HG02981 (cell line): Measurements from ENCODE around the gene KLHDC3.

ENCODE experiments used
- ATAC-seq: cut with Tn5 transposase; IDR thresholded peaks from one replicate; pipeline ENCODE4 v1.9.1; 2021; ENCODE audit warnings: mild to moderate bottlenecking, moderate library complexity; ENCODE audit not compliant: unreplicated experiment

KLHDC3 gene

DNA sequence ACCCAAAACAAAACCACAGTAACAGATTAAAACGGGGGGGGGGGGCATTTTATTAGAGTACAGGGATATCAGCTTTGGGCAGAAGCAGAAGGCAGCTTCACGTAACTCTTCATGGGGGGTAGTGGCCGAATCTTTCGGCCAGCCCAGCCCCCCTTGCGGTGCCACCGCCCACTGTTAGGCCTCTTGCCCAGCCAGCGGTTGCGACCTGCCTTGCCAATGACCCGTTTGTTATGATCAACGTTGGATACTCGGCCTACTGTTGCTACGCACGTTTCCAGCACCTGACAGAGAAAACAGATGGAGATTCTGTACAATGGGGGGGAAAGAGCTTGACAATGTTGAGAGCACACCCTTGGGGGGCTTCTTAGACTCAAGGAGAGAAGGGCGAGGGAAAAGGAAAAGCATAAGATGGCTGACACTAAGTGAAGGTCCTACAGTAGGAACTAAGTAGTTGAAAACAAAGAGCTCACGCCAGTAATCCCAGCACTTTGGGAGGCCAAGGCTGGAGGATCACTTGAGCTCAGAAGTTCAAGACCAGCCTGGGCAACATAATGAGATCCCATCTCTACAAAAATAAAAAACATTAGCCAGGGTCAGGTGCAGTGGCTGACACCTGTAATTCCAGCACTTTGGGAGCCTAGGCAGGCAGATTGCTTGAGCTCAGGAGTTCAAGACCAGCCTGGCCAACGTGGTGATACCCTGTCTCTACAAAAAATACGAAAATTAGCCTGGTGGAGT lies 40.3 kb downstream of the KLHDC3 start:
- no peak for ATAC-seq

DNA sequence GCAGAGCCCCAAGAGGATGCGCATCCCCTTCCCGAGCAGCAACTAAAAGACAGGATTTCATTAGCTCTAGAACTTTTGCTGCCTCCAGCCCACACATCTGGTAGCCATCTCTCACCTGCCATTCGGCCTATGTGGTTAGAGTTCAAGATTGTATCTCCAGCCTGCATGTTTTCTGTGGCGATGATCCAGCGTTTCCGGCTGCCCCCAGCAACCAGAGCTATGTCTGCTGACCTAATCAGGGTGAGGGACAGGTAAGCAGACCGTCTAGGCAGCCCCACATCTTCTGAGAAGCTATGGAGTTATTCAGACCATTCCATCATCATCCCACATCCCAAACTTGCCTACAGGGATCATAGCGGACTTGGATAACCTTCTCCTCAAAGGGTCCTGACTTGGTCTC lies 41.9 kb downstream of the KLHDC3 start:
- no peak for ATAC-seq

DNA sequence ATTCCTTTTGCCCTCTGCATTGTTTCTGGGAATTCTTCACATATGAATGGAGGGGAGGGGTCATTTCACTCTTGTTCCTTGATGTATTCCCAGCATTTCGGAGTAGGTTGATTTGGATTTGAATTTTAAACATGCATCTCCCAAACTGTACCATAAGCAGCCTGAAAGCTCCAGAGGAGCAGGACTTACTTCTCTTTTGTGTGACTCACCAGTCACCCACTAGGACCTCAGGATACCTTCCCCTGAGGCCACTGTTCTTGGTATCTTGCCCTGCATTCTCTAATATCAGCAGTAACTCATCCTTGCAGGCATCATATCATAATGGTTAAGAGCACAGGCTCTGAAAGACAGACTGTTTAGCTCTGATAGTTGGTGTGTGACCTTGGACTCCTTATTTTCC lies 44.5 kb downstream of the KLHDC3 start:
- ATAC-seq, result no peak

DNA sequence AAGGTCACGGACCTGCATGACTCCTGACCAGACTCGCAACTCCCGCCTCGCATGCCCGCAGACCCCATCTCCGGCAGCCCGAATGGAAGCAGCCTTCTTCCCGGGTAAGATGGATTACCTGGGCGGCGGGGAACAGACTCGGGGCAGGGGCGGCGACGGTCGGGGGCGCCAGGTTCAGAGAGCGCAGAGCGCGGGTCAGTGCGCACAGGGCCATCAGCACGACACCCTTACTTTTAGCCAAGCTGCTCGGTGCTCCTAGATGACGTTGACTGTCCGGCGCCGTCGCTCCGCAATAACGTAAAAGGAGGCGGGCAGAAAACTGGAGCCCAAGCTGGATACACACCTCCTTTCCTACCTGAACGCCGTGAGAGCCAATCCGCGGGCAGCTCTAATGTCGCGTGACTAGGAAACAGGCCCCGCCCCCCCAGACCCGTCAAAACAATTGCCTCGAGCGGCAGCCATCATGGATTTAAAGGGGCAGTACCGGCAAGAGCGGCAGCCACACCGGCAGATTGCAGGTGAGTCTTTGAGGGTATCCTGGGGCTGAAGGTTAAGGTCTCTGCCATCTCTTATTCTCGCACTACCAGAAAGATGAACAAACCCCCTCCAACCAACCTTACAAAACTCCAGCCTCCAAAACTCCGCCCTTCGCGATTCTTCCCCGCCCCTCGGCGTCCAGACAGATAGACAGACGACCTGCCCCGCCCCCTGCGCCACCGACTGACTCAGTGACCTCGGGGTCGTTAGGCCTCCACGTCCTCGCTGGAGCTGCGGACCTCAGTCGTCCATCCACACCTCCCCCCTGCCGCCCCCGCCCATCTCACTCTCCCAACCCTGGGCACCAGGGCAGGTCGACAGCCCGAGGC lies 45.4 kb downstream of the KLHDC3 start, which contains the start of the genes KLC4 and MRPL2:
KLC4 (plus strand) TSS at position 464 of the 866 bp plus-strand sequence. CDS start 1,705 bp downstream, outside the sequence.
MRPL2 (minus strand) TSS at position 267 of the 866 bp plus-strand sequence; CDS start at position 214, 53 bp downstream.
- peak; percentile 88 for ATAC-seq

DNA sequence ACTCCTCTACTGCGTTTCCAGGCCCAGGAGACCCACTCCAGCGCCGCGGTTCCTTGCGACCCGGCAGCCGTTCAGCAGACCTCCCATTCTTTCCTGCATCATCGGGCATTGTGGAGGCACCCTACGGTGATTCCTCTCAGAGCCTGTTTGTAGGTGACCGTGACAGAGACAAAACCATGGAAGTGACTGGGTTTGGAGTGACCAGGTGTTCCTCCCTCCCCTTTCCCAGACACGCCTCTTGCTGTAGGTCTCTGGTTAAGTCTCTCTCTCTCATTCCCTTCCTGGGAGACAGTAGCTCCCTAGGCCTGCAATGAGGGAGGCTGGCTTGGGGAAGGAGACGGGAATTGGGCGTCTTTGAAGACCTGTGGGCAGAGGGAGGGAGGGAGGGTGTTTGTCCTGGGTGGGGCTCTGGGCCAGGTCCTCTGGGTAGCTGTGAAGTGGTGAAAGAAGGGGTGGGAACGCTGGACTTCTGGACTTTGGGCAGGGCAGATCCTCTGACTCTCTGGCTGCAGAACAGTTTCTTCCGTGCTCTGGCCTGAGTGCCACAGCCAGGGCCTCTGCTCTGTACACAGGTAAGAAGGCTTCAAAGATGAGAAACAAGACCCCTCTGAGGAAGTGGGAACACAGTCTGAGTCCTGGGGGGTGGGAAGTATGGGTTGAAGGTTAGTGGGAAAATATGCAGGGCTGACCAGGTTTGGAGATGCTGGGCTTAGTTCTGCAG lies 46.1 kb downstream of the KLHDC3 start:
- no peak for ATAC-seq

DNA sequence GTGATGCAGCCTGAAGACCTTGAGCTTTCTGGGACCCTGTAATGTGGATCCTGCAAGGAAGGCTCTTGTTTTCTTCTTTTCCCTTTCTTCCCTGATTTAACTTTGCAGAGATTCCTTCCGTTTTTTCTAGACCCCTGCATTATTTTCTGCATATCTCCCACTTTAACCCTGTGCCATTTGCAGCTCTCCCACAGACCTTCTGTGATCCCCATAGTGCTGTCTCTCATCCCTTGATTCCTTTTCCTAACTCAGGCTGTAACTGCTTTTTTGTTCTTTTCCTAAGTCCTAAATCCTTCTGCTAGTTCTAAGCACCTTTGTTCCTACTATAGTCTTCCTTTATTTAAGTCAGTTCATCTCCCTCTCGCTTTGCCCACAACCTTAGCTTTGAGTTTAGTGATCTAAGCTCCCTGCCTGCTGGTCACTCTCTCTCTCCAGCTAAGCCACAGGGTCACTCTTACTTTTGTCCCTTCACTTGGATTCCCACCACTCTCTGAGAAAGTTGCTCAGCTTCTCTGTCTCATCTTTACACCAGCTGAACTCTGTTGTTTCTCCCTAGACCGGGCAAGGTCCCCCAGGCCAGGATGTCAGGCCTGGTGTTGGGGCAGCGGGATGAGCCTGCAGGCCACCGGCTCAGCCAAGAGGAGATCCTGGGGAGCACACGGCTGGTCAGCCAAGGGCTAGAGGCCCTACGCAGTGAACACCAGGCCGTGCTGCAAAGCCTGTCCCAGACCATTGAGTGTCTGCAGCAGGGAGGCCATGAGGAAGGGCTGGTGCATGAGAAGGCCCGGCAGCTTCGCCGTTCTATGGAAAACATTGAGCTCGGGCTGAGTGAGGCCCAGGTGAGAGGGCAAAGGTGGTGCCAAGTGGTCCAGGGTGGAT lies 46.9 kb downstream of the KLHDC3 start:
- no peak for ATAC-seq

DNA sequence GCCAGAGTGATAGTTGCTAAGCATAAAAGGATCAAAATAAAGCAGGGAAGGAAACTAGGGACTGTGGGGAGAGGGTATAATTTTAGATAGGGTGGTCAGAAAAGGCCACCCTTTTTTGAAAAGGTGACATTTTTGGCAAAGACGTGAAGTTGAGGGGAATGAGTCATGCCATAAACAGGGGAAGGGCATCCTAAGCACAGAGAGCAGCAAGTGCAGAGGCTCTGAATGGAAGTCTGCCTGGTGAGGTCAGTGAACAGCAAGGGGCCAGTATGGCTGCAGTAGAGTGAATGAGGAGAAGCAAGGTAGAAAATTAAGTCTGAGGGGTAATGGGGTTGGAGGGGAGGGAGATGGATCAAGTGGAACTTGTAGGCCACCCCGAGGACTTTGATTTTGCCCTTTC lies 47.8 kb downstream of the KLHDC3 start:
- no peak for ATAC-seq

DNA sequence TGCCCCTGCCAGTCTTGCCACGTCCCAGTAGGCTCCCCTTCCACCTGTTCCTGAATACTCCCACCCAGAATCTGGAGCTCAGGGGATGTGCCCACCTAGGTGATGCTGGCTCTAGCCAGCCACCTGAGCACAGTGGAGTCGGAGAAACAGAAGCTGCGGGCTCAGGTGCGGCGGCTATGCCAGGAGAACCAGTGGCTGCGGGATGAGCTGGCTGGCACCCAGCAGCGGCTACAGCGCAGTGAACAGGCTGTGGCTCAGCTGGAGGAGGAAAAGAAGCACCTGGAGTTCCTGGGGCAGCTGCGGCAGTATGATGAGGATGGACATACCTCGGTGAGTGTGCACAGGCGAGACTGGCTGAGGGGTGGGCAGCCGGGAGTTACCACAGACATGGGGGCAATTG lies 48.8 kb downstream of the KLHDC3 start:
- no peak for ATAC-seq

DNA sequence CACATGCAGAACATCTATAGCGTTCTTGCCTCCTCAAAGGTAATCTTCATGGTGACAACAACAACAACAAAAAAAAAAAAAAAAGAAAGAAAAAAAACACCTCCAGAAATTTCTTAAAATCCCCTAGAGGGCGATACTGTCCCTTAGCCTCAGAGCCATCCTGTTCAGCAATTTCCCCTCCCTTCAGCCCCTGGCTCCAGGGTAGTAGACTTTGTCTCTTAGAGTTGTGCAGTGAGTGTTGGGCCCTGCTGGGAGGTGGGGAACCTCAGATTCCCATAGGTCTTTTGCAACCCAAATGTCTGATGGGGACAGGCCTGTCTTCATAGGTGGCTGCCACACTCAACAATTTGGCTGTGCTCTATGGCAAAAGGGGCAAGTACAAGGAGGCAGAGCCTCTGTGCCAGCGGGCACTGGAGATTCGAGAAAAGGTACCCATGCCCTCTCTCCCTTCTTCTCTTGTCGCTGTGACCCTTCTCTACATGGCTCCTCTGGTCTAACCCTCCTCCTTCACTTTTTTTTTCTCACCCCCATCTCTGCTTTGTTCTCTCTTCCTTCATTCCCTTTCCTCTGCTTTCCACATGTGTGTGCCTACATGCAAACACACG lies 56.1 kb downstream of the KLHDC3 start:
- ATAC-seq, result no peak
